22Rv1 (cell line): ENCODE data around the gene TPM4.

Experiments used
- H3K27ac ChIP-seq: fragments of 450-650 bp; 2 replicates; pipeline ENCODE4 v1.5.1; 2017
- ZFX ChIP-seq: fragments of 450-650 bp; IDR thresholded peaks from 2 replicates; pipeline ENCODE4 v1.6.1; 2017; ENCODE audit warnings: antibody characterized with exemption, borderline replicate concordance
- TF ChIP-seq, protein P1 (sequence below): fragments of 450-650 bp; IDR thresholded peaks from 2 replicates; pipeline ENCODE4 v1.5.1; 2017; ENCODE audit warnings: mild to moderate bottlenecking

Gene TPM4

DNA sequence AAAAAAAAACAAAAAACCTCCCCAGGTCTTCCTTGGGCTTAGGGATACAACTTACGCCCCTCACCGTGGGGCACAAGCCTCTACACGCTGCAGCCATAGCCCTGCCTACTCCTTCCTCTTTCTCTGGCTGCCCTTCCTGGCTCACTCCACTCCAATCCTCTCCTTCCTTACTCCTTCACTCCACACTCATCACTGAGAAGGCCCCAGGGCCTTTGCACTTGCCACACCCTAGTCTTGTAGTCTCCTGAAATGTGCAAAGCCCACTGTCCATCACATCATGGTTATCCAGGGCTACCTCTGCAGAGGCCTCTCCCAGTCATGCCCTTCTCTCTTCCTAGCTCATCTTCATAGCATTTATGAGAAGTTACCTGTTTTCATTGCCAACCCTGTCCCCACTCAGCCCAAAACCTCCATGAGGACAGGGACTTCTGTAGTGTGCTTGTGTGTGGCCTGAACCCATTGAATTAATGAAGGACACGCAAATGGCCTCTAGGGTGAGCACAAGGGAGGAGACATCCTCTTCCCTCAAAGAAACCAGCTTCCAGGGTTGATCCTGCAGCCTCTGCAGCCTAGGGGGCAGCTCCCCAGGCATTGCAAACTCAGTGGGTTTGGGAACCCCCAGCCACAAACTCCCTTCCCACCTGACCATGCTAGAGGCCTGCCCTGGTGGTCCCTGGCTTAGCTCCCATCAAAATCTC, 59.3 kb downstream of the TPM4 start:
- H3K27ac ChIP-seq, result no peak overlapping the region
- TF ChIP-seq, protein P1, sequence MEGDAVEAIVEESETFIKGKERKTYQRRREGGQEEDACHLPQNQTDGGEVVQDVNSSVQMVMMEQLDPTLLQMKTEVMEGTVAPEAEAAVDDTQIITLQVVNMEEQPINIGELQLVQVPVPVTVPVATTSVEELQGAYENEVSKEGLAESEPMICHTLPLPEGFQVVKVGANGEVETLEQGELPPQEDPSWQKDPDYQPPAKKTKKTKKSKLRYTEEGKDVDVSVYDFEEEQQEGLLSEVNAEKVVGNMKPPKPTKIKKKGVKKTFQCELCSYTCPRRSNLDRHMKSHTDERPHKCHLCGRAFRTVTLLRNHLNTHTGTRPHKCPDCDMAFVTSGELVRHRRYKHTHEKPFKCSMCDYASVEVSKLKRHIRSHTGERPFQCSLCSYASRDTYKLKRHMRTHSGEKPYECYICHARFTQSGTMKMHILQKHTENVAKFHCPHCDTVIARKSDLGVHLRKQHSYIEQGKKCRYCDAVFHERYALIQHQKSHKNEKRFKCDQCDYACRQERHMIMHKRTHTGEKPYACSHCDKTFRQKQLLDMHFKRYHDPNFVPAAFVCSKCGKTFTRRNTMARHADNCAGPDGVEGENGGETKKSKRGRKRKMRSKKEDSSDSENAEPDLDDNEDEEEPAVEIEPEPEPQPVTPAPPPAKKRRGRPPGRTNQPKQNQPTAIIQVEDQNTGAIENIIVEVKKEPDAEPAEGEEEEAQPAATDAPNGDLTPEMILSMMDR, result no peak
- TF ChIP-seq ZFX, result no peak

DNA sequence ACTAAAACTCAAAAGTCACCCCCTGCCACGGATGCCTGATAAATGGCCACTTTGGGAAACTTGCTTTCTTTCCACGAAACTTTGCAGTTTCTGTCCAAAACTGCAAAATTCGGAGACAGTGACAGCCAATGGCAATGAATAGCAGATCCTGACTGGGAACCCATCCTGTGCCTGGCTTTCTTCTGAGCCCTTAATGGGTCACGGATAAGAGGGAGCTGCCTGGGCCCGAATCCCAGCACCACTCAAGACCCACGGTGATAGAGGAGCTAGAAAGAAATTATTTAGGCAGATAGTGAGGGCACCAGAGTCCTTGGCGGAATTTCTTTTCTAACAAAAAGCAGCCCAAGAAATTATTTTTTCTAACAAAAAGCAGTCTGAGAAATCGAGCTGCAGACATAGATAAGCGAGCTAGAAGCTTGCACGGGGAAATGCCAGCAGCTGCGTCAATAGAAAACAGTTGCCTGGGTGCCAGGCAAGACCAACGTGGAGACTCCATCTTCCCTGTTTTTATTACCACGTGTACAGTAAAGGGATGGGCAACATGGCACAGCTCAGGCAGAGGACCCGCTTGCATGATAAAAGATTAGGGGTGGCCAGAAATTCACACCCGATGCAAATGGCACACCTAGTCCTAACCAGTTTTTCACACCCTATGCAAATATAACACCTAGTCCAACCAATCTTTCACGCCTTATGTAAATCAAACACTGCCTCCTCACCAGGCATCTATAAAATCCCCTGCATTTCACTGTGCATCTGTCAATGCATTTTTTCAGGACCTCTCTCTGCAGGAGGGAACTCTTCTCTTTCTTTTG, 60.1 kb downstream of the TPM4 start:
- no peak for TF ChIP-seq ZFX
- TF ChIP-seq, protein P1, result no peak
- H3K27ac ChIP-seq, result no peak overlapping the region

DNA sequence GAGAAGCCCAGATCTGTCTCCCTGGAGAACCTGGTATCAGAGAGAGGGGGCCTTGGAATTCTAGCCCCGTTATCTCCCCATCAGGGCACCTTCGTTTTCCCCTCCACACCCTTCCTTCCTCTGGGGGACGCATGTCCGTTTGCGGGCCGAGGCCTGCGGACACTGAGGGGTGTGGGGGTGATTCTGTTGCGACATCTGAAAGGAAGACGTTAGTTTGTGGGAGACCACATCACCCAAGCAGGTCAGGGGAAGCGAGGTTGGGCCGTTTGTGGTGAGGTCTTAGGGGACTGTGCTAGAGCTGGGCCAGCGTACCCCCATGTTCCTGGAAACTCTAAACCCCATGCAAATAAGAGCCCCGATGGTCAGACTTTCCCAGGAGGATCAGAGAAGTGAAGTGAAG, 63.5 kb downstream of the TPM4 start:
- no peak for TF ChIP-seq ZFX
- TF ChIP-seq, protein P1, result no peak
- H3K27ac ChIP-seq, result no peak overlapping the region

DNA sequence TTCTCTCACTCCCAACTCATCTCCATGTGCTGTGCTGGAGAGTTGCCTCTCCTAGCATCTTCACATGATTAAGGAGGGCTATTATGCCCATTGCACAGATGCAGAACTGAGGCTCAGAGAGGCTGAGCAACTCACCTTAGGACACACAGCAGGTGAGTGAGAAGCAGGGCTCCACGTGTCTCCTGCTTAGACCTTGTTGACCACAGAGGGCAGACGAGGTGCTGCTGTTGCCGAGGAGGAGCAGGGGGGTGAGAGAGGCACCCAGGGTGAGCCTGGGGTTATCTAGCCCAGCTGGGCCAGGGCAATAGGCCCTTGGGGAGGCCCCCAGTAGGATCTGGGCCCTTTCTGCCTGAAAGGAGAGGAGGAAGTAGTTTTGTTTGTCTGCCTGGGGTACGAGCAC, 64.7 kb downstream of the TPM4 start:
- TF ChIP-seq, protein P1, result no peak
- TF ChIP-seq ZFX, result no peak
- H3K27ac ChIP-seq, result no peak overlapping the region

DNA sequence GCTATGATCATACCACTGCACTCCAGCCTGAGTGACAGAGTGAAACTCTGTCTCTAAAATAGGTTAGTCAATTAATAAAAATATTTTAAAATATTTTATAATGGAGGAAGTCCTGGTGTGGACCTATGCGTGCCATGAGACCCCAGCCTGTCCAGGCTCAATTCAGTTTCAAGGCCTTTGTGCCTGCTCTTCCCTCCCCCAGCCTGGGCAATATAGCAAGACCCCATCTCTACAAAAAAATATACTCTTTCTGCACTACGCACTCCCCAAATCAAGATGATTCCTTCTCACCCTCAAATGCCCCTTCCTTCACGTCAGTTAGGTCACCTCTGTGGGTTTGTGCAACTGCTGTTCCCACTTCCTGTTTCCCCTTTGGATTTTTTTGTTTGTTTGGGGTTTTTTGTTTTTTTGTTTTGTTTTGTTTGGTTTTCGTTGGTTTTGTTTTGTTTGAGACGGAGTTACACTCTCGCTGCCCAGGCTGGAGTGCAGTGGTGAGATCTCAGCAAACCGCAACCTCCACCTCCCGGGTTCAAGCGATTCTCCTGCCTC, 65.8 kb downstream of the TPM4 start:
- H3K27ac ChIP-seq, result no peak overlapping the region; the same call in 1 of the 2 replicates
- TF ChIP-seq, protein P1, result no peak
- TF ChIP-seq ZFX, result no peak

DNA sequence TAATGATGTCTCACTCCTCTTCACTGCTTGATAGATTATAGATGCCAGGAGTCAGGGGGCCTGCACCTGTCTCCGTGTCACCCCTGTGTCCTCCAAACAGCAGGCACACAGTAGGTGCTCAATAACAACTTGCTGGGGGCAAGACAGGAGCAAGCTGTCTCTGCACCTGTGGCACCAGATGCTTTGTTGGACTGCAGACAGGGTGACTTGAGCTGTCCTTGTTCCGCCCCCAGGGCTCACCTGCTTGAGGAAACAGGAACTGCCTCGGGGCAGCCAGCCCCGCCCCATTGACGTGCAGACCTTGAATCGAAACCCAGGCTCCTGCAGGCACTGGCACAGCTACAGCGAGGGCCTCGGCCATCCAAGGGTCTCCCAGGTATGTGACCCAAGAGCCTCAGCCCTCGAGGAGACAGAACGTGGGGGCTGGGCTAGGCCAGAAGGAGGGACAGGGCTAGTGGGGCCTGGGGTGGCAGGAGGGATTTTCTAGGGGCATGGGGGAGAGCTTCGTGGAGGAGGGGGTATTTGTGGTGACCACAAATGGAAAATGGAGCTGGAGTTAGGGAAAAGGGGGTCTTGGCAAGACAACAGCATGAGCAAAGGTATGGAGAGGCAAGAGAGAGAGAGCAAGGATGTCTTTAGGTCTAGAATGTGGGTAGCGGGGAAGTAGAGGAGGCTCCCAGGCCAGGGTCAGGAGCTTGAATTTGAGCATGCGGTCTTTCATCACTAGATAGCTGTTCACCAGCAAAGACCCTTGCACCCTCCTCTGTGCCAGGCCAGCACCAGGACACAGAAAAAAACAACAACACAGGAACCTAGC, 67.3 kb downstream of the TPM4 start, which contains the start of gene HSH2D:
TSS of gene HSH2D (plus strand) at position 287 of the 817 bp plus-strand sequence. CDS start 5,066 bp downstream, outside the sequence.
- peak within 1 kb of the TSS; percentile 57 for H3K27ac ChIP-seq

More for the DNA sequence above, 67.3 kb downstream of the TPM4 start, which contains the start of gene HSH2D:
- no peak for TF ChIP-seq ZFX
- TF ChIP-seq, protein P1, result no peak
